ENCODE measurements around the gene ZNF546.
"Not testable (repeated sequence)": the region's sequence is repeated elsewhere in the genome, so short reads cannot be mapped to it uniquely, and the experiment has no call there.

ZNF546 gene

GRCh38 chr19:39996811-39997637, at the start of gene ZNF546:
Gene ZNF546, plus strand, starts transcription at chr19:39997060. Its CDS starts 1,267 bp downstream, at chr19:39998327.
- in situ Hi-C loops (cut with HindIII; ENCODE audit: low pct_ligation_motif_present, low pct_unique_long_range_greater_than_20kb, low sequenced_read_pairs): no loop called here
- DNase-seq: peak; percentile 82

GRCh38 chr19:39949026-39949747, 47.7 kb upstream of the ZNF546 start:
- in situ Hi-C loops (cut with HindIII; ENCODE audit: low pct_ligation_motif_present, low pct_unique_long_range_greater_than_20kb, low sequenced_read_pairs): no loop called here
- DNase-seq: no peak

- no peak for DNase-seq
- in situ Hi-C loops (cut with HindIII; ENCODE audit: low pct_ligation_motif_present, low pct_unique_long_range_greater_than_20kb, low sequenced_read_pairs): no loop called here
These were observed 45.7 kb upstream of the ZNF546 start for GRCh38 chr19:39951065-39951650.

- in situ Hi-C loops (cut with HindIII; ENCODE audit: low pct_ligation_motif_present, low pct_unique_long_range_greater_than_20kb, low sequenced_read_pairs): no loop called here
- DNase-seq: peak; percentile 2
These were observed 45.2 kb upstream of the ZNF546 start for GRCh38 chr19:39951686-39952085.

- no peak for DNase-seq
- in situ Hi-C loops (cut with HindIII; ENCODE audit: low pct_ligation_motif_present, low pct_unique_long_range_greater_than_20kb, low sequenced_read_pairs): no loop called here
These were observed 42.9 kb upstream of the ZNF546 start for GRCh38 chr19:39953915-39954314.

- DNase-seq; in situ Hi-C loops (cut with HindIII; ENCODE audit: low pct_ligation_motif_present, low pct_unique_long_range_greater_than_20kb, low sequenced_read_pairs): not testable (repeated sequence)
These were observed 39.0 kb upstream of the ZNF546 start for GRCh38 chr19:39957886-39958285.

GRCh38 chr19:39958942-39959341, 37.9 kb upstream of the ZNF546 start:
- in situ Hi-C loops (cut with HindIII; ENCODE audit: low pct_ligation_motif_present, low pct_unique_long_range_greater_than_20kb, low sequenced_read_pairs); DNase-seq: not testable (repeated sequence)

- DNase-seq; in situ Hi-C loops (cut with HindIII; ENCODE audit: low pct_ligation_motif_present, low pct_unique_long_range_greater_than_20kb, low sequenced_read_pairs): not testable (repeated sequence)
These were observed 37.5 kb upstream of the ZNF546 start for GRCh38 chr19:39959407-39959806.

- in situ Hi-C loops (cut with HindIII; ENCODE audit: low pct_ligation_motif_present, low pct_unique_long_range_greater_than_20kb, low sequenced_read_pairs): no loop called here
These were observed 33.0 kb upstream of the ZNF546 start for GRCh38 chr19:39963898-39964297.

GRCh38 chr19:39966617-39967016, 30.2 kb upstream of the ZNF546 start:
- in situ Hi-C loops (cut with HindIII; ENCODE audit: low pct_ligation_motif_present, low pct_unique_long_range_greater_than_20kb, low sequenced_read_pairs): no loop called here
- no peak for DNase-seq

More at GRCh38 chr19:39963898-39964297, 33.0 kb upstream of the ZNF546 start:
- DNase-seq: no peak

- no peak for DNase-seq
- in situ Hi-C loops (cut with HindIII; ENCODE audit: low pct_ligation_motif_present, low pct_unique_long_range_greater_than_20kb, low sequenced_read_pairs): no loop called here
These were observed 29.3 kb upstream of the ZNF546 start for GRCh38 chr19:39967561-39967960.

- in situ Hi-C loops (cut with HindIII; ENCODE audit: low pct_ligation_motif_present, low pct_unique_long_range_greater_than_20kb, low sequenced_read_pairs): no loop called here
- DNase-seq: no peak
These were observed 28.1 kb upstream of the ZNF546 start for GRCh38 chr19:39968789-39969188.

- DNase-seq: no peak
- in situ Hi-C loops (cut with HindIII; ENCODE audit: low pct_ligation_motif_present, low pct_unique_long_range_greater_than_20kb, low sequenced_read_pairs): no loop called here
These were observed 27.6 kb upstream of the ZNF546 start for GRCh38 chr19:39969266-39969665.

GRCh38 chr19:39969681-39970424, 27.0 kb upstream of the ZNF546 start:
- in situ Hi-C loops (cut with HindIII; ENCODE audit: low pct_ligation_motif_present, low pct_unique_long_range_greater_than_20kb, low sequenced_read_pairs): no loop called here
- DNase-seq: no peak

- in situ Hi-C loops (cut with HindIII; ENCODE audit: low pct_ligation_motif_present, low pct_unique_long_range_greater_than_20kb, low sequenced_read_pairs): no loop called here
- no peak for DNase-seq
These were observed 26.5 kb upstream of the ZNF546 start for GRCh38 chr19:39970425-39970674.

- in situ Hi-C loops (cut with HindIII; ENCODE audit: low pct_ligation_motif_present, low pct_unique_long_range_greater_than_20kb, low sequenced_read_pairs): no loop called here
- peak; percentile 98 for DNase-seq
These were observed 26.0 kb upstream of the ZNF546 start, which contains the start of gene PSMC4 for GRCh38 chr19:39970675-39971379. Gene PSMC4, plus strand, starts transcription at chr19:39971165. Its CDS starts 38 bp downstream, at chr19:39971203.

- peak; percentile 11 for DNase-seq
- in situ Hi-C loops (cut with HindIII; ENCODE audit: low pct_ligation_motif_present, low pct_unique_long_range_greater_than_20kb, low sequenced_read_pairs): no loop called here
These were observed 25.4 kb upstream of the ZNF546 start for GRCh38 chr19:39971380-39972035.
